Muscle layer of colon (tissue), 2 donors: Measurements from ENCODE around the gene RBP2.

ENCODE experiments used
- H3K27ac ChIP-seq: one replicate; pipeline ENCODE4 v1.7.0; 2013; ENCODE audit warnings: low read depth, mild to moderate bottlenecking, low read length, moderate library complexity
- H3K27me3 ChIP-seq, 2 donors: one replicate each; pipeline ENCODE4 v1.7.0; 2013; ENCODE audit warnings: low read length in 2 of 2, mild to moderate bottlenecking in 2 of 2; ENCODE audit not compliant: insufficient read depth in 2 of 2, control insufficient read depth in 1 of 2
- H3K36me3 ChIP-seq: one replicate; pipeline ENCODE4 v1.7.0; 2013; ENCODE audit warnings: mild to moderate bottlenecking, low read length; ENCODE audit not compliant: insufficient read depth
- H3K4me1 ChIP-seq: one replicate; pipeline ENCODE4 v1.7.0; 2013; ENCODE audit warnings: mild to moderate bottlenecking, low read length; ENCODE audit not compliant: insufficient read depth
- H3K4me3 ChIP-seq, 2 donors: one replicate each; pipeline ENCODE4 v1.7.0; 2013; ENCODE audit warnings: low read length in 2 of 2, low read depth in 1 of 2, mild to moderate bottlenecking in 1 of 2, moderate library complexity in 1 of 2
- H3K9ac ChIP-seq: one replicate; pipeline ENCODE4 v1.7.0; 2013; ENCODE audit warnings: low read length
- H3K9me3 ChIP-seq: one replicate; pipeline ENCODE4 v1.7.0; 2013; ENCODE audit warnings: mild to moderate bottlenecking, low read length
- donor health status: abdominal sarcoma.
- donor health status: Adenocarcinoma of cecum.

RBP2 gene

DNA sequence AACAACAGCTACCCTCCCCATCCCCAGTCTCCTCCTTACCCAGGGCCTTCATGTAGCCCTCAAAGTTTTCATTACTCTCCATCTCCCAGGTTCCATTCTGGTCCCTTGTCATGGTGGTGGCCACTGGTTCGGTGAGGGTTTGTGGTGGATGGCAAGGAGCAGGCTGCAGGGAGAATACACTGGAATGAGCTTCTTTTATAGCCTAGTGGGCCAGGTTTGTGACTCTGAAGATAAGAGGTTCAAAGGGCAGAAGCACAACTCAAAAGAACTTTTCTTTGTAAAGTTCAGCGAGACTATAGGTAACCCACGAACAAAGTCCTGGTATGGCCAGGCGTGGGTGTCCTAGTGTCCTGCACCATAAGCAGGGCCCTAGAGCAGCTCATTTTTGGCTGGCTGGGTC is at the start of gene RBP2:
Gene RBP2, minus strand, starts transcription at position 169 of the 400 bp plus-strand sequence. Its CDS starts 57 bp downstream, at position 112.
- H3K27me3 ChIP-seq: no peaks in the 10 kb centered on the region
- H3K4me1 ChIP-seq: no peaks in the 10 kb centered on the region
- no peak within 1 kb of the TSS for H3K4me3 ChIP-seq
- H3K36me3 ChIP-seq: no peaks in the 10 kb centered on the region
- no peak within 1 kb of the TSS for H3K27ac ChIP-seq
- H3K9me3 ChIP-seq: no peaks in the 10 kb centered on the region
- H3K9ac ChIP-seq: no peak within 1 kb of the TSS

DNA sequence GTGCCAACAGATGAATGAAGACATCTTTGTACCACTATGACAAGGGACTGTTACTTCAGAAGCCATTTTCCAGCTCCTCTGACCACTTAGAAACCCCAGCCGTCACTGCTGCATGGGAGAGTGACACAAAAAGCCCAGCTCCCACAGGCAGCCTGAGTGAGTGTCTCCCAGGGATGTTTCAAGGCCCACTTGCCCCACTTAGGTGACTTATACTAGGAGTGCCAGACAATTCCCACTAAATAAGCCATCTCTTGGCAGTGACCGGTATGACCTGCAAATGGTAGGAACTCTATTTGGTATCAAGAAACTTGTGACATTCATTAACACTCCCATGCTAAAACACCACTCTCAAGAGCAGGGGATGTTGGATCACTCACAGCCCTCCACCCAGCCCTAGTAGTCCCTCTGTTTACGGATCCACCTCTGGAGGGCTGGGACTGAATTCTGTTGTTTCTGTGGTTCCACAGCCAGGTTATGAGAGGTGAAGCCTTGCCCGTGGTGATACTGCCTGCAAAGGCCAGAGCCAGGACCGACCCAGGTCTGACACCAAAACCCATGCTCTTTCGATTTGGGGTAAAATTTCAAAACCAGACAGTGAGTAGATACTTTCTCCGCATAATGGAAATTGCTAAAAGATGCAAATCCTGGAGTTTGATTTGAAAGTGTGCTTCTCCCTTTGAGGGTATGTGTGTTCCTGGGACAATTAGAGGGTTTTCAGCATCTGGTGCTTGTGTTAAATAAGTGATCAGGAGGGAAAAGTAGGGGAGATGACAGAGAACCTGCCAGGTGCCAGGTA is 48.7 kb upstream of the RBP2 start:
- Histone ChIP-seq H3K9ac (no peak overlapping the region), H3K9me3 (no peaks in the 10 kb centered on the region), H3K4me3 (no peak overlapping the region), H3K4me1 (no peaks in the 10 kb centered on the region), H3K36me3 (no peaks in the 10 kb centered on the region), H3K27ac (no peak overlapping the region), H3K27me3 (no peaks in the 10 kb centered on the region)

GRCh38 chr3:139523718-139524117 is 47.4 kb upstream of the RBP2 start:
- H3K36me3 ChIP-seq: no peaks in the 10 kb centered on the region
- H3K27ac ChIP-seq: no peak overlapping the region
- H3K4me3 ChIP-seq: no peak overlapping the region
- no peaks in the 10 kb centered on the region for H3K9me3 ChIP-seq
- no peak overlapping the region for H3K9ac ChIP-seq
- no peaks in the 10 kb centered on the region for H3K4me1 ChIP-seq
- no peaks in the 10 kb centered on the region for H3K27me3 ChIP-seq

DNA sequence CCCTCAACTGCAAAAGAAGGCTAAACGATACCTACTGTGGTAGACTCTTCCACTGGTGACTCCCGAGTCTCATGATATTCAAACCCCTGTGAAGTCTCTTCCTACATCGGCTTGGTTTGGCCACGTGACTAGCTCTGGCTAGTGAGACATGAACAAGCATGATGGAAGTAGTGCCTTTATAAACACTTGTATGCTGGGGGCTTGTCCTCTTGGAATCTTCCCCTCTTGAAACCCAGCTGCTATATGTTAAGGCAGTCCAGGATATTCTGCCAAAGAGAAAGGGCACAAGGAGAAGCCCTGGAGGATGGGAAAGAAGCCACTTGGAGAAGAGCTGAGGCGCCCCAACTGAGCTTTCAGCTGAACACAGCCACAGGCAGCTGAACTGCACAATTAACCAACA is 46.9 kb upstream of the RBP2 start:
- Histone ChIP-seq H3K9me3 (no peaks in the 10 kb centered on the region), H3K9ac (no peak overlapping the region), H3K4me3 (no peak overlapping the region), H3K27me3 (no peaks in the 10 kb centered on the region), H3K4me1 (no peaks in the 10 kb centered on the region), H3K36me3 (no peaks in the 10 kb centered on the region), H3K27ac (no peak overlapping the region)

DNA sequence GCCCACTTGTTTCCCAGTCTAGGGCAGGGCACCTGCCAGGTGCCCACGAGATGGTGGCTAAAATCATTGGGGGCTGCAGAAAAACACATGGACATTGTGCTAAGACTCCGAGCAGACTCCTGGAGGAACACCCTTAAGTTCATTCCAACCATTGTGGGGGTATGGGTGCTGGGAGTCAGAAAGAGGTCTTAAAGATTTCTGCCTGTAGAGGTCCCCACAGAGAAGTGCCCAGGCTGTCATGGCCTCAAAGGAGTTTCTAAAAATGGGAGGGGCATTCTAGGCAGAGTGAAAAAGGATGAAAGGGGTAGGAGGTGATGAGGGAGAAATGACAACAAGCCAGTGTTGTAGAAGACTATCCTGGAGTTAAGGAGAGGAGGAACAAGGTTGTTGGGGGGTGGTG is 46.1 kb upstream of the RBP2 start:
- no peaks in the 10 kb centered on the region for H3K27me3 ChIP-seq

GRCh38 chr3:139521816-139522215 is 45.5 kb upstream of the RBP2 start:
- H3K36me3 ChIP-seq: no peaks in the 10 kb centered on the region
- H3K27me3 ChIP-seq: no peaks in the 10 kb centered on the region
- H3K4me1 ChIP-seq: no peaks in the 10 kb centered on the region

More for the DNA sequence above, 46.1 kb upstream of the RBP2 start:
- no peaks in the 10 kb centered on the region for H3K9me3 ChIP-seq
- no peak overlapping the region for H3K9ac ChIP-seq
- no peak overlapping the region for H3K27ac ChIP-seq
- no peaks in the 10 kb centered on the region for H3K4me1 ChIP-seq
- no peak overlapping the region for H3K4me3 ChIP-seq
- H3K36me3 ChIP-seq: no peaks in the 10 kb centered on the region

DNA sequence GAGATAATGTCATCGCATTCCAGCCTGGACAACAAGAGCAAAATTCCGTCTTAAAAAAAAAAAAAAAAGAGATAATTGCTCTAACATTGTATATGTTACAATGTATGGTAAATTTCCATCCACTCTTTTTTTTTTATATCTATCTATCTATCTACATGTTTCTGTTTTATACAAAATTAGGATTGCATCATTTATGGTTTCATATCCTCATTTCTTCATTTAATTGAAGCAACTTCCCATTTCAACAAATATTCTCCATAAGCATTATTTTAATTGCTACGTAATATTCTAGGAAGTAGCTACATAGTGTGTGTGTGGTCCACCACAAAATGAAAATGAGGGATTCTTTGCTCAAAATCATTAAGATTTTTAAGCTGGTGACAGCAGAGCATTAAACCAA is 44.8 kb upstream of the RBP2 start:
- no peaks in the 10 kb centered on the region for H3K27me3 ChIP-seq
- H3K36me3 ChIP-seq: no peaks in the 10 kb centered on the region
- no peaks in the 10 kb centered on the region for H3K9me3 ChIP-seq
- H3K9ac ChIP-seq: no peak overlapping the region
- H3K4me1 ChIP-seq: no peaks in the 10 kb centered on the region
- no peak overlapping the region for H3K27ac ChIP-seq
- H3K4me3 ChIP-seq: no peak overlapping the region

More at GRCh38 chr3:139521816-139522215, 45.5 kb upstream of the RBP2 start:
- Histone ChIP-seq H3K9ac (no peak overlapping the region), H3K4me3 (no peak overlapping the region), H3K27ac (no peak overlapping the region), H3K9me3 (no peaks in the 10 kb centered on the region)

GRCh38 chr3:139519998-139520737 is 43.9 kb upstream of the RBP2 start:
- Histone ChIP-seq H3K4me3 (no peak overlapping the region), H3K9me3 (no peaks in the 10 kb centered on the region), H3K9ac (no peak overlapping the region), H3K27ac (no peak overlapping the region), H3K36me3 (no peaks in the 10 kb centered on the region), H3K4me1 (no peaks in the 10 kb centered on the region), H3K27me3 (no peaks in the 10 kb centered on the region)

DNA sequence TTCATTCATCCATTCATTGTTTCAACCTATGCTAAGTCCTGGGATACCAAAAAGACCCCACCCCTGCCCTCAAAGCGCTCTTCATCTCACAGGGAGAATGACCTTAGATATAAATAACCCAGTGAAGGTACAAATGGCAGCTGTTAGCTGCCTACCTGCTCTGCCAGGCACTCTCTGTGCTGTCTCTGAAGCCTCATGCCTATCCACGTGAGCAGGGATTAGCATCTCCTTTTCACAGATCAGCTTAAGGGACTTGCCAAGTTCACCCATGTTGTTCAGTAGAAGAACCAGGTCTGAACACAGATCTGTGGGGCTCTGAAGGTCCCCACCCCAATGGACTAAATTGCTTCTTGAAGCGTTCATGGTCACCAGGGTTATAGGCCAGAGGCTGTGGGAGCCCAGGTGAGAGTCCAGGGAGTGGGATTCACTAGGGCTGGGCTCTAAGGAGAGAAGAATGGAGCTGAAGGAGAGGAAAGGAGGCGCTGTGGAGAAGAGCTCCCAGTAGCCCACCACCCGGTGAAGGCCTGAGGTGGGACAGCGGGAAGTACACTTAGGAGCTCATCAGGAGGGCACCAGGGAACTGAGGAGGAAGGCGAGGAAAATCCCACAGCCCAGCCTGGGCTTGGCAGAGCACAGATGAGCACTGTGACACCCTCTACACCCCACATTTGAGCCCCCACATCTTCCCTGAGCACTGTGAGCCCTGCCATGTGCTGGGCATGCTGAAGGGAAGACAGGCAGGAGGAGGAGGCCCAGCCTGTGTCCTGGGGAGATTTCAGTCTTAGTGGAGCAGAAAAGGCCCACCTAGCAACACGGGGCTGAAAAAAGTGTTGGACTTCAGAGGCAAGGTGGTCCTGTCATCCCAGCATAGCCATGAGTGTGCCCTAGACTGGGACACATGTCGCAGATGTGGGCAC is 42.9 kb upstream of the RBP2 start:
- no peaks in the 10 kb centered on the region for H3K4me1 ChIP-seq
- no peaks in the 10 kb centered on the region for H3K36me3 ChIP-seq
- H3K4me3 ChIP-seq: no peak overlapping the region
- H3K27me3 ChIP-seq: no peaks in the 10 kb centered on the region
- H3K27ac ChIP-seq: no peak overlapping the region
- H3K9ac ChIP-seq: no peak overlapping the region
- H3K9me3 ChIP-seq: no peaks in the 10 kb centered on the region

DNA sequence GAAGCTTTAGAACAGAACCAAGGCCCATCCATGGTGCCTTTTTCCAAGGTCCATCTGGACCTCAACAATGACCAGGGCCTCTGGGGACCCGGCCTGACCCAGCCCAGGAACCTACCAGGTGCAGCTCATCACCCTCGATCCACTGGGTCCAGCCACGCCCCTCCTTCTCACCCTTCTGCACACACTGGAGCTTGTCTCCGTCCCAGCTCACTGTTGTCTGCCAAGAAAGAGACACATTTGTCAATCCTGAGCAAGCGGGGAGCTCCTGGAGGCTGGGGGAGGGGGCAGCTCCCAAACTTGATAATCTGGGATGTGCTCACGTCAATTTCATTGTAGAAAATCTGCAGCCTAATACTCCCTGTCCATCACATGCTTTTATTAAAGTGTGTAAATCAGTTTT is 42.0 kb upstream of the RBP2 start:
- Histone ChIP-seq H3K4me1 (no peaks in the 10 kb centered on the region), H3K27ac (no peak overlapping the region), H3K9ac (no peak overlapping the region), H3K27me3 (no peaks in the 10 kb centered on the region), H3K9me3 (no peaks in the 10 kb centered on the region), H3K4me3 (no peak overlapping the region), H3K36me3 (no peaks in the 10 kb centered on the region)
